Peyer's patch (tissue), 4 donors: ENCODE measurements around the gene CMAS. TPM values are rescaled to one million over a fixed set of nuclear protein-coding genes. Genes with fewer than 3 reads are reported as not detected.
"Not testable (repeated sequence)": the region's sequence is repeated elsewhere in the genome, so short reads cannot be mapped to it uniquely, and the experiment has no call there.

Experiments used
- DNase-seq, 3 donors: peaks; one replicate each; pipeline ENCODE4 v3.0.0-alpha.2; 2017 to 2019
- H3K27ac ChIP-seq, 4 donors: fragments of 200-600 bp; sonication (generic); one replicate each; pipeline ENCODE4 v1.5.1; 2016 to 2019
- H3K27me3 ChIP-seq, 2 donors: fragments of 200-600 bp; sonication (generic); one replicate each; pipeline ENCODE4 v1.5.1; 2019
- H3K36me3 ChIP-seq, 3 donors: fragments of 200-600 bp; sonication (generic); one replicate each; pipeline ENCODE4 v1.5.1; 2016 to 2019
- H3K4me1 ChIP-seq, 4 donors: fragments of 200-600 bp; sonication (generic); one replicate each; pipeline ENCODE4 v1.5.1; 2016 to 2019
- H3K4me3 ChIP-seq, 4 donors: fragments of 200-600 bp; sonication (generic); 1 replicate in 3 of 4; 2 replicates in 1 of 4; pipeline ENCODE4 v1.5.1; 2016 to 2019; ENCODE audit warnings: mild to moderate bottlenecking in 1 of 4
- H3K9me3 ChIP-seq, 4 donors: fragments of 200-600 bp; sonication (generic); one replicate each; pipeline ENCODE4 v1.5.1; 2016 to 2019; ENCODE audit warnings: mild to moderate bottlenecking in 1 of 4
- POLR2A ChIP-seq, 2 donors: fragments of 450-650 bp; IDR thresholded peaks; one replicate each; pipeline ENCODE4 v1.5.1; 2017; ENCODE audit warnings: antibody characterized with exemption in 2 of 2, mild to moderate bottlenecking in 2 of 2, moderate library complexity in 2 of 2
- total RNA-seq, 4 donors: library from RNA; depleted of rRNA; stranded (reverse); fragments of >200 nt; gene quantifications; one replicate each; pipeline ENCODE4 v1.1.0, GENCODE V29; 2016
- TF ChIP-seq, protein P1 (sequence below), 6 experiments: fragments of 450-650 bp in 4 of 6; fragments of 200-600 bp in 2 of 6; sonication (generic) in 1 of 6; IDR thresholded peaks; one replicate each; pipeline ENCODE4 v1.5.1; 2017 to 2019; ENCODE audit warnings: antibody characterized with exemption in 6 of 6, mild to moderate bottlenecking in 3 of 6, moderate library complexity in 1 of 6

The CMAS gene
- total RNA-seq, result 100 to 1,000 TPM in 2 of 4 donors, 10 to 100 TPM in 2; 41.3 to 112 (median 94.3) TPM

DNA sequence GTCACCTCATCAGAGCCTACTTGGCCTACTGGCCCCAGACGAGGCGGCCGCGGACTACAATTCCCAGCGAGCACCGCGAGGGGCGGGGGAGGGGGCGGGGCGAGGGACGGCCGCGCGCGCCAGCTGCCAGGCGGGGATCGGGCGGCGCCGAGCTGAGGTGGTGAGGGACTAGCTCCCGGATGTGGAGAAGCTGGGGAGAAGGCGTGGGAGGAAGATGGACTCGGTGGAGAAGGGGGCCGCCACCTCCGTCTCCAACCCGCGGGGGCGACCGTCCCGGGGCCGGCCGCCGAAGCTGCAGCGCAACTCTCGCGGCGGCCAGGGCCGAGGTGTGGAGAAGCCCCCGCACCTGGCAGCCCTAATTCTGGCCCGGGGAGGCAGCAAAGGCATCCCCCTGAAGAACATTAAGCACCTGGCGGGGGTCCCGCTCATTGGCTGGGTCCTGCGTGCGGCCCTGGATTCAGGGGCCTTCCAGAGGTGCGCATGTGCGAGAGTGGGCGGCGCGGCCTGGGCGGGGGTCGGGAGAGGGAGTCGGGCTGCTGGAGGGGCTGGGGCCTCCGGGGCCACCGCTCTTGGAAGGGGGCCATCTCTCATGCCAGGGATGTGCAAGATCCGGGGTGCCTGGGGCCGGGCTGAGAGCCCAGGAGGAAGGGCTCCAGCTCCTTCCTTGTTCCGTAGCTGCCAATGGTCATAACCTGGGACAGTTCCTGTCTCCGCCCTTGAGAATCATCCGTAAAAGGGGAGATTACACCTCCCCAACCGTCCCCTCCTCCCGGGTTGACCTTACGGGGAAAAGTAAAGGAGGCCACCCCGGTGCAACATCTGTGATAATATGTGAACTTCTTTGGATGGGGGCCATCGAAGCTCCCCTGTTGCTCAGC lies at the start of gene CMAS:
Gene CMAS, plus strand, starts transcription at position 129 of the 878 bp plus-strand sequence. Its CDS starts 86 bp downstream, at position 215.
- no peaks in the 10 kb centered on the region for H3K36me3 ChIP-seq
- peak within 1 kb of the TSS; percentile 82 to 97 (median 96) for H3K27ac ChIP-seq
- H3K9me3 ChIP-seq, result no peaks in the 10 kb centered on the region
- peak within 1 kb of the TSS; percentile 91 to 99 (median 94) for H3K4me3 ChIP-seq
- peaks cover 0 to 36% (median 0%) of the 10 kb centered on the region in 4 donors for H3K4me1 ChIP-seq
- TF ChIP-seq, protein P1, sequence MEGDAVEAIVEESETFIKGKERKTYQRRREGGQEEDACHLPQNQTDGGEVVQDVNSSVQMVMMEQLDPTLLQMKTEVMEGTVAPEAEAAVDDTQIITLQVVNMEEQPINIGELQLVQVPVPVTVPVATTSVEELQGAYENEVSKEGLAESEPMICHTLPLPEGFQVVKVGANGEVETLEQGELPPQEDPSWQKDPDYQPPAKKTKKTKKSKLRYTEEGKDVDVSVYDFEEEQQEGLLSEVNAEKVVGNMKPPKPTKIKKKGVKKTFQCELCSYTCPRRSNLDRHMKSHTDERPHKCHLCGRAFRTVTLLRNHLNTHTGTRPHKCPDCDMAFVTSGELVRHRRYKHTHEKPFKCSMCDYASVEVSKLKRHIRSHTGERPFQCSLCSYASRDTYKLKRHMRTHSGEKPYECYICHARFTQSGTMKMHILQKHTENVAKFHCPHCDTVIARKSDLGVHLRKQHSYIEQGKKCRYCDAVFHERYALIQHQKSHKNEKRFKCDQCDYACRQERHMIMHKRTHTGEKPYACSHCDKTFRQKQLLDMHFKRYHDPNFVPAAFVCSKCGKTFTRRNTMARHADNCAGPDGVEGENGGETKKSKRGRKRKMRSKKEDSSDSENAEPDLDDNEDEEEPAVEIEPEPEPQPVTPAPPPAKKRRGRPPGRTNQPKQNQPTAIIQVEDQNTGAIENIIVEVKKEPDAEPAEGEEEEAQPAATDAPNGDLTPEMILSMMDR (IDR thresholded peaks at IDR 0.05), result no peak
- TF ChIP-seq POLR2A (IDR thresholded peaks at IDR 0.05), result peak; percentile 81 to 93
- H3K27me3 ChIP-seq, result no peaks in the 10 kb centered on the region
- peak; percentile 79 to 95 (median 90) for DNase-seq

DNA sequence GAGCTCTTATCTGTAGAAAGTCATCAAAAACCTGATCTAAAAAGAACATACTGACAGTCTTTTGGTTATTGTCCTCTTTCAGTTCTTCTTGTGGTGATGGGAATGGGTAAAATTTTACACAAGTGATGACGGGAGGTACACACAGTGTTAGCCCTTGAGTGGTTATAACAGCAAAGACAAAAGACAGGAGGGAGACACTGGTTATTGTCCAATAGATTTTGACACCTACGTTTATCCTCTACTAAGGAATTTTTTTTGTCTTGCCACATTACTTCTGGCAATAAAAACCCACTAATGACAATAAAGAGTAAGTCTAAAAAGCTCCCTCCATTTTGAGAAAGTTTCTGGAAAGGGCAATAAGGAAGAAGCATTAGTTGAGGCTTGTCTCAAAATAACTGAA lies 47.7 kb upstream of the CMAS start:
- no peaks in the 10 kb centered on the region for H3K36me3 ChIP-seq
- no peak overlapping the region for H3K27ac ChIP-seq
- H3K9me3 ChIP-seq, result no peaks in the 10 kb centered on the region
- H3K4me1 ChIP-seq, result no peaks in the 10 kb centered on the region
- no peak for DNase-seq
- H3K4me3 ChIP-seq, result no peak overlapping the region
- no peak for TF ChIP-seq POLR2A (IDR thresholded peaks at IDR 0.05)
- TF ChIP-seq, protein P1 (IDR thresholded peaks at IDR 0.05), result no peak
- no peaks in the 10 kb centered on the region for H3K27me3 ChIP-seq

DNA sequence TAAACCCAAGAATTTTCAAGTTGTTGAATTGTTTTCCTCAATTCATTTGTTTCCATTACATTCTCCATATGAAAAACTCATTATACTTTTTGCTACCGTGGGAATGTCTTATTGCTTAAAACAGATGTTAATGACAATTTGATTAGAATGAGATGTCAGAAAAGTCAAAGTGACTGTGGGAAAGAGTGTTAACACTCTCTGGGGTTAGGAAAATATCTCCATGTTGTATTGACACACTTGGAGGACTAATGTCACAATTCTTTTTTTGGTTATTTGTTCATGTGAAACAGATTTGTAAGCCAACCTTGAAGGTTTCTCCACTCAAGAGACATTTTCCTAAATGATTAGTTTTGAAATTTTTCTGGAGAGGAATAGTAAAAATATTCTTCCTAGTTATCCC lies 47.2 kb upstream of the CMAS start:
- no peak for DNase-seq
- Histone ChIP-seq H3K27ac (no peak overlapping the region), H3K4me1 (no peaks in the 10 kb centered on the region), H3K9me3 (no peaks in the 10 kb centered on the region), H3K36me3 (no peaks in the 10 kb centered on the region), H3K27me3 (no peaks in the 10 kb centered on the region), H3K4me3 (no peak overlapping the region)
- TF ChIP-seq, protein P1 (IDR thresholded peaks at IDR 0.05), result no peak
- no peak for TF ChIP-seq POLR2A (IDR thresholded peaks at IDR 0.05)

DNA sequence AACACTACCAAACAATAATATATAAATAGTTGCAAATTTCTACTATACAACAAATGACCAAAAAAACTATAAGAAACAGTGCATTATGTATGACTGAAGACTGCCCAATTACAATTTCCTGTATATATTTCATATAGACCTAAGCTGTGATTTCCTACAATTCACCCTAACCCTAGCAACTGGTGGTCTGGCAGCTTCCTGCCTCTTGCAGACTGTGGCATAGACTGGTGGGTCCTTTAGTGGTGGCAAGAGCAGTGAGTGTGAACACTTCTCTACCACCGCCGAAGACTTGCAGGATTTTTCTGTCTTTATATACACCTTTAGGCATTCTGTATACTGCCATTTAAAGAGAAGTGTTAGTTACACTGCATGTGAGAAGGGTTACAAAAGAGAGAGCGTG lies 43.6 kb upstream of the CMAS start:
- Histone ChIP-seq H3K27me3 (no peaks in the 10 kb centered on the region), H3K27ac (no peak overlapping the region), H3K9me3 (no peaks in the 10 kb centered on the region), H3K4me3 (no peak overlapping the region), H3K4me1 (no peaks in the 10 kb centered on the region), H3K36me3 (no peaks in the 10 kb centered on the region)
- DNase-seq, result no peak
- TF ChIP-seq POLR2A (IDR thresholded peaks at IDR 0.05), result no peak
- TF ChIP-seq, protein P1 (IDR thresholded peaks at IDR 0.05), result no peak

DNA sequence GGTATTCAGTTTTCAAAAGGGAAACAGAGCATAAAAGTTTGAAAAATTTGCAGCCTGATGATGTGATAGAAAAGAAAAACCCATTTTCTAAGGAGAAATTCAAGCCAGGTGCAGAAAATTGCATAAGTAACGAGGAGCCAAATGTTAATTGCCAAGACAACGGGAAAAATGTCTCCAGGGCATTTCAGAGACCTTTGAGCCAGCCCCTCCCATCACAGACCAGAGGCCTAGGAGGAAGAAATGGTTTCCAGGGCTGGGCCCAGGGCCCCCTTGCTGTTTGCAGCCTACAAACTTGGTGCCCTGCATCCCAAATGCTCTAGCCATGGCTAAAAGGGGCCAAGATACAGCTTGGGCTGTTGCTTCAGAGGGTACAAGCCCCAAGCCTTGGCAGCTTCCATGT lies 38.2 kb upstream of the CMAS start:
- not testable (repeated sequence) for H3K36me3 ChIP-seq, DNase-seq, H3K27me3 ChIP-seq, H3K4me3 ChIP-seq, H3K4me1 ChIP-seq, H3K9me3 ChIP-seq, H3K27ac ChIP-seq

DNA sequence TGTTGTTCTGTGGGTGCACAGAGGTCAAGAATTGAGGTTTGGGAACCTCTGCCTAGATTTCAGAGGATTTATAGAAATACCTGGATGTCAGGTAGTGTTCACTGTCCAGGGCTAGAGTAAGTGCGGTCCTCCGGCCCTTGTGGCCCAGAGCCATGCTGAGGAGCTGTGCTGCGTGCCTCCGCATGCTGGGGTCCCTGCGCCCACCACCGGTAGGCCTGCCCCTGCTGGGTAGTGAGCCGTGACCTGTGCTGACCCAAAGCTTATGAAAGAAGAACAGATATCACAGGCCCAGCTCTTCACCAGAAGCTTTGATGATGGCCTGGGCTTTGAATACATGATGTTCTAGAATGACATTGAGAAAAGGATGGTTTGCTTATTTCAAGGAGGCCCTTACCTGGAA lies 37.8 kb upstream of the CMAS start:
- H3K27ac ChIP-seq, result no peak overlapping the region
- no peaks in the 10 kb centered on the region for H3K27me3 ChIP-seq
- H3K4me3 ChIP-seq, result no peak overlapping the region
- H3K9me3 ChIP-seq, result no peaks in the 10 kb centered on the region
- no peak for TF ChIP-seq POLR2A (IDR thresholded peaks at IDR 0.05)
- TF ChIP-seq, protein P1 (IDR thresholded peaks at IDR 0.05), result no peak
- no peaks in the 10 kb centered on the region for H3K4me1 ChIP-seq
- DNase-seq, result no peak
- H3K36me3 ChIP-seq, result no peaks in the 10 kb centered on the region
